ENCODE results near the gene ZNF536. TPM values are rescaled to one million over a fixed set of nuclear protein-coding genes. Genes with fewer than 3 reads are reported as not detected.

The ZNF536 gene
- total and polyA plus RNA-seq, 2 donors (not counting 3 experiments of a cell fraction or from before 2014, with no cell fraction given): not detected

- no peak overlapping the region for H2AFZ ChIP-seq (ENCODE audit: low read depth, low read length)
- dilution Hi-C loops (cut with MboI; ENCODE audit: extremely low pct_ligation_motif_present, low sequenced_read_pairs): no loop called here
- intact Hi-C loops (cut with micrococcal nuclease): no loop called here
- no peak overlapping the region for H3K27ac ChIP-seq (ENCODE audit: insufficient read depth, low read depth, low read length)
- H3K79me2 ChIP-seq (ENCODE audit: control insufficient read depth, insufficient read depth, low read length): no peaks in the 10 kb centered on the region
- ChIA-PET POLR2A (no interaction called here), CTCF (no interaction called here)
- H3K4me2 ChIP-seq (ENCODE audit: insufficient read depth, low read length): no peak overlapping the region
- H3K27me3 ChIP-seq (ENCODE audit: control insufficient read depth in 2 of 2, insufficient read depth in 2 of 2, low read length in 2 of 2): no peaks in the 10 kb centered on the region
- H3K36me3 ChIP-seq (ENCODE audit: control insufficient read depth in 2 of 2, extremely low read depth in 1 of 2, insufficient read depth in 2 of 2, low read length in 2 of 2): no peaks in the 10 kb centered on the region
- TF ChIP-seq MYC (IDR thresholded peaks at IDR 0.05; ENCODE audit: low read depth, low read length): no peak
- no peak for TF ChIP-seq JUN (IDR thresholded peaks at IDR 0.05; ENCODE audit: borderline replicate concordance, insufficient read depth, insufficient read length, low read depth)
- no peak for TF ChIP-seq GATA2 (IDR thresholded peaks at IDR 0.05; ENCODE audit: insufficient read depth, insufficient read length, low read depth, low read length)
- TF ChIP-seq FOS (IDR thresholded peaks at IDR 0.05; ENCODE audit: borderline replicate concordance, insufficient read depth, low read length): no peak
- TF ChIP-seq POLR2A (IDR thresholded peaks at IDR 0.05; ENCODE audit: low read depth, low read length): no peak
- TF ChIP-seq POLR2AphosphoS5 (IDR thresholded peaks at IDR 0.05; ENCODE audit: insufficient read depth, low read depth, low read length): no peak
- no peak for TF ChIP-seq CTCF (IDR thresholded peaks at IDR 0.05; ENCODE audit: extremely low read depth in 1 of 2, insufficient read depth in 1 of 2, low read depth in 1 of 2, low read length in 2 of 2)
- TF ChIP-seq EZH2 (IDR thresholded peaks at IDR 0.05; ENCODE audit: borderline replicate concordance, low read depth, low read length, severe bottlenecking): no peak
- no peak for TF ChIP-seq MAX (IDR thresholded peaks at IDR 0.05; ENCODE audit: insufficient read depth, insufficient read length)
- peaks cover 3% of the 10 kb centered on the region for H3K9me3 ChIP-seq (replicated peaks; ENCODE audit: control insufficient read depth, insufficient read depth, low read length)
- no peak for FAIRE-seq
- no peaks in the 10 kb centered on the region for H3K9me1 ChIP-seq (replicated peaks; ENCODE audit: control insufficient read depth, extremely low read depth, insufficient read depth, low read length)
- DNase-seq (ENCODE audit: low read depth, low spot score): no peak
- no peak overlapping the region for H3K4me3 ChIP-seq (replicated peaks in 1 of 3; ENCODE audit: insufficient read depth in 1 of 3, low read depth in 1 of 3, low read length in 3 of 3)
- H3K4me1 ChIP-seq (ENCODE audit: control insufficient read depth, extremely low read depth, insufficient read depth, low read length): no peaks in the 10 kb centered on the region
- H4K20me1 ChIP-seq (replicated peaks; ENCODE audit: control insufficient read depth, extremely low read depth, insufficient read depth, low read length): no peaks in the 10 kb centered on the region
- no peak overlapping the region for H3K9ac ChIP-seq (replicated peaks; ENCODE audit: extremely low read depth, insufficient read depth, low read length)
- BruUV-seq (replicated peaks): no TSS peak
These were observed 180.4 kb downstream of the ZNF536 start for GRCh38 chr19:30552593-30552992.
